Body of pancreas (tissue), 4 donors: ENCODE results near the gene CACNA1C. TPM values are rescaled to one million over a fixed set of nuclear protein-coding genes. Genes with fewer than 3 reads are reported as not detected.
"Not testable (repeated sequence)": the region's sequence is repeated elsewhere in the genome, so short reads cannot be mapped to it uniquely, and the experiment has no call there.

Experiments used
- ATAC-seq: fragments of 150-250 bp; one replicate; pipeline ENCODE4 v1.9.1; 2016
- DNase-seq, 4 donors: peaks; one replicate each; pipeline ENCODE4 v3.0.0-alpha.2; 2019
- H3K27ac ChIP-seq, 4 donors: fragments of 200-600 bp; sonication (generic); 1 replicate in 3 of 4; 2 replicates in 1 of 4; pipeline versions ENCODE4 v1.5.1 to v1.6.1; 2016 to 2019; ENCODE audit warnings: mild to moderate bottlenecking in 1 of 4, mixed read lengths in 1 of 4, moderate library complexity in 1 of 4
- H3K27me3 ChIP-seq, 2 donors: fragments of 200-600 bp; sonication (generic); one replicate each; pipeline ENCODE4 v1.6.0; 2016; ENCODE audit warnings: mild to moderate bottlenecking in 1 of 2
- H3K36me3 ChIP-seq, 2 donors: fragments of 200-600 bp; sonication (generic); replicated peaks in 1 of 2; 2 replicates each; pipeline ENCODE4 v1.5.1; 2016; ENCODE audit warnings: low read depth in 2 of 2; ENCODE audit not compliant: insufficient read depth in 1 of 2
- H3K4me1 ChIP-seq: fragments of 200-600 bp; sonication (generic); one replicate; pipeline ENCODE4 v1.6.0; 2016
- H3K4me3 ChIP-seq, 2 donors: fragments of 200-600 bp; sonication (generic); 1 replicate in 1 of 2; 2 replicates in 1 of 2; pipeline ENCODE4 v1.5.1; 2016 to 2019
- H3K9me3 ChIP-seq, 3 donors: fragments of 200-600 bp; sonication (generic); 1 replicate in 2 of 3; 2 replicates in 1 of 3; pipeline ENCODE4 v1.5.1; 2016
- POLR2A ChIP-seq, 3 donors: fragments of 450-650 bp; IDR thresholded peaks; one replicate each; pipeline ENCODE4 v1.6.1; 2016; ENCODE audit warnings: antibody characterized with exemption in 3 of 3, mild to moderate bottlenecking in 2 of 3
- WGBS, 2 donors: methylation state at CpG; one replicate each; pipeline ENCODE4 v1.1.5; 2017; 5-methylcytosine and 5-hydroxymethylcytosine counted together
- intact Hi-C: fragments of 100-400 bp; cut with DNase I; formaldehyde crosslinking; loops from one replicate; pipeline ENCODE4 v1.15.1; 2023
- total RNA-seq, 2 donors: library from RNA; depleted of rRNA; stranded (reverse); fragments of >200 nt; gene quantifications; one replicate each; pipeline ENCODE4 v1.1.0, GENCODE V29; 2016
- TF ChIP-seq, protein P1 (sequence below), 7 experiments: fragments of 450-650 bp in 4 of 7; fragments of 200-600 bp in 3 of 7; sonication (generic) in 3 of 7; IDR thresholded peaks; one replicate each; pipeline ENCODE4 v1.5.1; 2016 to 2019; ENCODE audit warnings: antibody characterized with exemption in 7 of 7

Gene CACNA1C
- total RNA-seq, 2 donors from 2014 or later, result 2.3 to 4.4 TPM

DNA sequence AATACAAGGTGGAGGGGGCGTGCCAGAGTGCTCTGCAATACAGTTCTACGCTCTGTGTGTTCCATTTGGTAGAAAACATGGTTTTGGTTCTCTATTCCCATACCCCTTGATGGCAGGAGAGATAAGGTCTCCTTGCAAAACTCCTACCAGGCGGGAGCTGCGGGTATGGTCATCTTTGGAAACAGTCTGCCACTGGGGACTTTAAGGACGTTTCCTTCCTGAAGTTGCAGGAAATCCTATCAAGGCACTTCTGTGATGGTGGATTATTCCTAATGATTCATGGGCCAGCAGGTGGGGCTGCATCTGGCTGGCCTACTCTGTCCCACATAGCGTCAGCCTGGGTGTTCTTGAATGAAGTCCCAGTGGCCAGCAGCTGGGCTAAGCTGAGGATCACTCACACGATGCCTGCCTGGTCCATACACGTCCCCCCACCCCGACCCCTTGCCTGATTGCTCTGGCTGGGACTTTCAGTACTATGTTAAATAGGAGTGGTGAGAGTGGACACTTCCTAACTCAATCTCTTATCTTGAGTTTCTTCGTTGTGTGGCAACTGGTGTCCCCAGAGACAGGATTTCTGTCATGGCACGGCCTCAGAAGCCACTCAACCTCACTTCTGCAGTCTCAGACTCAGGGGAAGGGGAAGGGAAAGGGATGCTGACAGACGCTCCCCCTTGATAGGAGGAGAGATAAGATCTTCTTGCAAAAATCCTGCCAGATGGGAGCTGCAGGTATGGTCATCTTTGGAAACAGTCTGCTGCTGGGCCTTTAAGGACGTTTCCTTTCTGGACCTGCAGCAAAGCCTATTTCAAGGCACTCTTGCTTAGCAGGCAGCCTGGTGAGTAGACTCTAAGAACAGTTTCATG lies 680.9 kb downstream of the CACNA1C start:
- 48 to 49% methylated on average over 13 of the region's 13 CpGs for WGBS, 2 donors
- DNase-seq, result no peak
- TF ChIP-seq, protein P1, sequence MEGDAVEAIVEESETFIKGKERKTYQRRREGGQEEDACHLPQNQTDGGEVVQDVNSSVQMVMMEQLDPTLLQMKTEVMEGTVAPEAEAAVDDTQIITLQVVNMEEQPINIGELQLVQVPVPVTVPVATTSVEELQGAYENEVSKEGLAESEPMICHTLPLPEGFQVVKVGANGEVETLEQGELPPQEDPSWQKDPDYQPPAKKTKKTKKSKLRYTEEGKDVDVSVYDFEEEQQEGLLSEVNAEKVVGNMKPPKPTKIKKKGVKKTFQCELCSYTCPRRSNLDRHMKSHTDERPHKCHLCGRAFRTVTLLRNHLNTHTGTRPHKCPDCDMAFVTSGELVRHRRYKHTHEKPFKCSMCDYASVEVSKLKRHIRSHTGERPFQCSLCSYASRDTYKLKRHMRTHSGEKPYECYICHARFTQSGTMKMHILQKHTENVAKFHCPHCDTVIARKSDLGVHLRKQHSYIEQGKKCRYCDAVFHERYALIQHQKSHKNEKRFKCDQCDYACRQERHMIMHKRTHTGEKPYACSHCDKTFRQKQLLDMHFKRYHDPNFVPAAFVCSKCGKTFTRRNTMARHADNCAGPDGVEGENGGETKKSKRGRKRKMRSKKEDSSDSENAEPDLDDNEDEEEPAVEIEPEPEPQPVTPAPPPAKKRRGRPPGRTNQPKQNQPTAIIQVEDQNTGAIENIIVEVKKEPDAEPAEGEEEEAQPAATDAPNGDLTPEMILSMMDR (IDR thresholded peaks at IDR 0.05), result no peak
- TF ChIP-seq POLR2A (IDR thresholded peaks at IDR 0.05), result no peak
- intact Hi-C loops, result no loop called here
- no peak overlapping the region for H3K4me3 ChIP-seq
- H3K9me3 ChIP-seq, result no peaks in the 10 kb centered on the region
- no peaks in the 10 kb centered on the region for H3K27me3 ChIP-seq
- no peak overlapping the region for H3K27ac ChIP-seq
- no peaks in the 10 kb centered on the region for H3K36me3 ChIP-seq
- H3K4me1 ChIP-seq, result no peaks in the 10 kb centered on the region
- ATAC-seq, result no peak

DNA sequence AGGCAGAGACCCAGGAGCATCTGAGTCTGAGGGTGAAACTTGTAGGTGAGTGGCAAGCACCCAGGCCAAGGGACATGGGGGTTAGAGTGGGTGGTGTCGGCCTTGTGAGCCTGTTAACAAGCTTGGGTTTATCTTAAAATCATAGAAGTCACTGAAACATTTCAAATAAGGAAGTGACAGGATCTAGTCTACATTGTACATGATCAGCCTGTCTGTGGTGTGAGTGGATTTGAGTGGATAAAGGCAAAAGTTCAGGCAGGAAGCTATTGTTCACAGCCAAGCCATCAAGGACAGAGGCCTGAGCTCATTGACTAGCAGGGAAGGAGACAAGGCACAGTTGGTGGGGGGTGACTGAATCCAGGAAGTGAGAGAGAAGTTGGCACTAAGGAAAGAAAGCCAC lies 682.6 kb downstream of the CACNA1C start:
- 76 to 90% methylated on average over 1 of the region's 1 CpG for WGBS, 2 donors
- H3K27ac ChIP-seq, result no peak overlapping the region

DNA sequence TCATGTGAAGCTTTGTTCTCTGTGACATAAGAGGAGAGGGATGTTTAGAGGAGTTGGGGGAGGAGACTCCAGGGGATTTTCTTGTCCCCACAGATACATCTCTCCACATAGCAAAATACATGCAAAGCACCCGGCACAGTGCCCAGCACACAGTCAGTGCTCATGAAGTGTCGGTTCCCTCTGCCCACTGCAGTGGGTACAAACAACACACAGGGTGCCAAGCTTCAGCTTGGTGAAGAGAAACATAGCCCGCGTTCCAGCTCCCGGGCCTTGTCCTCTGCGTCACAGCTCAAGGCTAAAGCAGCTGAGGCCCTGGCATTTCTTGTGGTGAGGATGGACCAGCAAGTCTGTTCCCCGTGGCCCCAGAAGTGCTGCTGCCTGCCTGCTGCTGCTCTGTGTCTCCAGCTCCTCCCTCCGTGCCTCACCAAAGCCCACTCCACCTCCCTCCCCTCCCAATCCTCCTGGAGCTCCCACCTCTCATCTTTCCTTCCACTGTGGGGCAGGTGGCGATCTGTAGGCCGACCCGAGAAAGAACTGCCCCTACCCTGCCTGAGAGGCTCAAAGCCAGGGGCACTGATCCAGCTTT lies 685.0 kb downstream of the CACNA1C start:
- Histone ChIP-seq H3K9me3 (no peaks in the 10 kb centered on the region), H3K27ac (no peak overlapping the region), H3K36me3 (no peaks in the 10 kb centered on the region), H3K4me1 (no peaks in the 10 kb centered on the region), H3K4me3 (no peak overlapping the region), H3K27me3 (no peaks in the 10 kb centered on the region)
- intact Hi-C loops, result no loop called here
- no peak for ATAC-seq
- TF ChIP-seq POLR2A (IDR thresholded peaks at IDR 0.05), result no peak
- 57 to 63% methylated on average over 10 to 11 of the region's 11 CpGs for WGBS, 2 donors
- no peak for DNase-seq

More for the DNA sequence above, 682.6 kb downstream of the CACNA1C start:
- Histone ChIP-seq H3K27me3 (no peaks in the 10 kb centered on the region), H3K36me3 (no peaks in the 10 kb centered on the region), H3K4me1 (no peaks in the 10 kb centered on the region), H3K9me3 (no peaks in the 10 kb centered on the region), H3K4me3 (no peak overlapping the region)
- intact Hi-C loops, result no loop called here
- ATAC-seq (no peak), DNase-seq (no peak)
- TF ChIP-seq, protein P1 (IDR thresholded peaks at IDR 0.05), result no peak
- no peak for TF ChIP-seq POLR2A (IDR thresholded peaks at IDR 0.05)

DNA sequence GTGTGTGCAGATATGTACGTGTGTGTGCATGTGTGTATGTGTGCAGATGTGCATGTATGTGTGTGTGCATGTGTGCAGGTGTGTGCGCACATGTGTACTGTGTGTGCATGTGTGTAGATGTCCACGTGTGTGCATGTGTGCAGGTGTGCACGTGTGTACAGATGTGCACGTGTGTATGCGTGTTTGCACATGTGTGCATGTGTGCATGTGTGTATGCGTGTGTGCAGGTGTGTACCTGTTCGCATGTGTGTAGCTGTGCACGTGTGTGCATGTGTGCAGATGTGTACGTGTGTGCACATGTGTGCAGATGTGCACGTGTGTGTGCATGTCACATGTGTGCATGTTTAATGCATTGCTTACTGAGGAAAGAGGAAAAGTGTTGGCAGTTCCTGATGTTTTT lies 686.3 kb downstream of the CACNA1C start:
- intact Hi-C loops, result no loop called here
- WGBS, 2 donors, result 58 to 59% methylated on average over 10 to 11 of the region's 11 CpGs
- TF ChIP-seq POLR2A (IDR thresholded peaks at IDR 0.05), result no peak
- TF ChIP-seq, protein P1 (IDR thresholded peaks at IDR 0.05), result no peak

DNA sequence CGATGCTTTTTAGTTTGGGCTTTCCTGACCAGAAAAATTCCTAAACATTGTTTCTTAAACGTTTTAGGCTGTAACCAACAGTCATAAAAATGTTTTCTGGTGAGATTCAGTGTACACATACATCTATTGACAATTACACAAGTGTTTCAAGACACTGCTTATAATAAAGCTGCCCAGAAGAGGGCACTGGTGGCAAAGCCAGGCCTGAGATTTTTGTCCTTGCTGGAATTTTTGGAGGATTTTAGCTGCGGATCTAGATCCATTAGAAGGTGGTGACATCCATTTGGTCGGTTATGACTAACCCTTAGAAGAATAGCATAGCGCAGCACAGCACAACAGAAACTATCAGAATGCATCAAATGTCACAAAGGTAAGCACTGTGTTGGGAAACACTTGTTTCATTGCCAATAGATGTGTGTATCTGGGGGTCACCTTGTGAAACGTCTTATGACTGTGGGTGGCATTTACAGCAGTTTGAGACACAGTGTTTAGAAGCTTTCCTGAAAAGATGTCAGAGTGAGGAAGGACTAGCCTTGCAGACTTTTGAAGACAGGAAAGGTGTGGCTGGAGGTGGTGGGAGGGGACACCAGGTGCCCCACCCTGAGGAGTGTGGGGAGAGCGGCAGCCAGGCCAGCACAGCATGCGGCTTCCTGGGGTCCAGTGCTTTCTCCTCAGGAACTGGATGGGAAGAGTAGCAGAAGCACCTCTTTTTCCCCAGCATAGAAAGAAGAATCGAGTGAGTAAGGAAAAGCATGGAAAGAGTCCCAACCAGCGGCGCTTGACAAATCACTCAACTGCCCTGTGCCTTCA lies 687.2 kb downstream of the CACNA1C start:
- H3K9me3 ChIP-seq, result no peaks in the 10 kb centered on the region
- H3K27me3 ChIP-seq, result no peaks in the 10 kb centered on the region
- 40 to 41% methylated on average over 11 of the region's 11 CpGs for WGBS, 2 donors
- no peaks in the 10 kb centered on the region for H3K36me3 ChIP-seq
- peak; percentile 27 to 50 (median 40) for DNase-seq
- intact Hi-C loops, result no loop called here
- TF ChIP-seq POLR2A (IDR thresholded peaks at IDR 0.05), result no peak
- TF ChIP-seq, protein P1 (IDR thresholded peaks at IDR 0.05), result peak; percentile 17 to 83 (median 75)
- H3K27ac ChIP-seq, result no peak overlapping the region
- no peak overlapping the region for H3K4me3 ChIP-seq
- peak; percentile 45 for ATAC-seq
- H3K4me1 ChIP-seq, result no peaks in the 10 kb centered on the region

More for the DNA sequence above, 686.3 kb downstream of the CACNA1C start:
- no peaks in the 10 kb centered on the region for H3K4me1 ChIP-seq
- no peak for DNase-seq
- no peaks in the 10 kb centered on the region for H3K36me3 ChIP-seq
- H3K27me3 ChIP-seq, result no peaks in the 10 kb centered on the region
- H3K27ac ChIP-seq, result no peak overlapping the region
- no peak for ATAC-seq
- H3K9me3 ChIP-seq, result no peaks in the 10 kb centered on the region
- no peak overlapping the region for H3K4me3 ChIP-seq

DNA sequence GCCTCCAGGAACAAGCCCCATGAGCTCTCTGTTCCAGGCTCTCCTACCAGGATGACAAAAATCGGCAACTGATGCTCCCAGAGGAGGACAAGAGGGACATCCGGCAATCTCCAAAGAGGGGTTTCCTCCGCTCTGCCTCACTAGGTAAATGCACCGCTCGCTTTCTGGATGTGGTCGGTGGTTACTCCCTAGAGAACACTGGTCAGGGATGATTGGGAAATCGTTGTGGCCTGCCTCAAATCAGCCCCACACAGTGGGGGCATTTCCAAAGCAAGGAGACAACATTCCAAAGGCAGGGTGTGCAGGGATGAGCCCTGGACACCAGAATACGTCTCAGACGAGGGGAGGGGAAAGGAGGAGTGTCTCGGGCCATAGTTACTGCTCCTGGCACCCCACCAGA lies 689.2 kb downstream of the CACNA1C start:
- H3K36me3 ChIP-seq, H3K4me3 ChIP-seq, H3K4me1 ChIP-seq, H3K9me3 ChIP-seq, intact Hi-C loops, DNase-seq, H3K27ac ChIP-seq, H3K27me3 ChIP-seq, ATAC-seq: not testable (repeated sequence)
- 40 to 55% methylated on average over 3 to 7 of the region's 10 CpGs for WGBS, 2 donors
